ENCODE data around the gene PEX3. TPM values are rescaled to one million over a fixed set of nuclear protein-coding genes. Genes with fewer than 3 reads are reported as not detected.
A peak's percentile ranks its signal among the peaks of the same experiment; 100 is the strongest.
"Not testable (repeated sequence)": the region's sequence is repeated elsewhere in the genome, so short reads cannot be mapped to it uniquely, and the experiment has no call there.

The PEX3 gene
- total RNA-seq, 1 experiment from 2014 or later: 38.1 TPM

- not testable (repeated sequence) for DNase-seq (ENCODE audit: low read depth)
Measured at GRCh38 chr6:143447865-143448264, 2.7 kb upstream of the PEX3 start.

- no peak for DNase-seq (ENCODE audit: low read depth)
Measured at GRCh38 chr6:143449082-143449713, 1.4 kb upstream of the PEX3 start.

- DNase-seq (ENCODE audit: low read depth): peak; percentile 69
Measured at GRCh38 chr6:143449714-143450452, 722 bp upstream of the PEX3 start.

GRCh38 chr6:143451531-143451930 lies 926 bp downstream of the PEX3 start:
- DNase-seq (ENCODE audit: low read depth): peak; percentile 17

- DNase-seq (ENCODE audit: low read depth): peak; percentile 31
Measured at GRCh38 chr6:143457563-143458359, 7.2 kb downstream of the PEX3 start.

- DNase-seq (ENCODE audit: low read depth): no peak
Measured at GRCh38 chr6:143465546-143465945, 14.9 kb downstream of the PEX3 start.

GRCh38 chr6:143468026-143468425 lies 17.4 kb downstream of the PEX3 start:
- no peak for DNase-seq (ENCODE audit: low read depth)

GRCh38 chr6:143468823-143469222 lies 18.2 kb downstream of the PEX3 start:
- DNase-seq (ENCODE audit: low read depth): not testable (repeated sequence)

- no peak for DNase-seq (ENCODE audit: low read depth)
Measured at GRCh38 chr6:143471822-143472221, 21.2 kb downstream of the PEX3 start.

GRCh38 chr6:143476545-143476944 lies 25.9 kb downstream of the PEX3 start:
- no peak for DNase-seq (ENCODE audit: low read depth)

GRCh38 chr6:143478479-143479062 lies 28.0 kb downstream of the PEX3 start:
- no peak for DNase-seq (ENCODE audit: low read depth)

- DNase-seq (ENCODE audit: low read depth): no peak
Measured at GRCh38 chr6:143482593-143482992, 32.0 kb downstream of the PEX3 start.

GRCh38 chr6:143485967-143486366 lies 35.4 kb downstream of the PEX3 start:
- no peak for DNase-seq (ENCODE audit: low read depth)

- DNase-seq (ENCODE audit: low read depth): no peak
Measured at GRCh38 chr6:143486752-143487151, 36.1 kb downstream of the PEX3 start.

- DNase-seq (ENCODE audit: low read depth): no peak
Measured at GRCh38 chr6:143490244-143490643, 39.6 kb downstream of the PEX3 start.

- DNase-seq (ENCODE audit: low read depth): peak; percentile 55
Measured at GRCh38 chr6:143490775-143491174, 40.2 kb downstream of the PEX3 start.

GRCh38 chr6:143496974-143497373 lies 46.4 kb downstream of the PEX3 start:
- DNase-seq (ENCODE audit: low read depth): no peak

GRCh38 chr6:143498428-143498827 lies 47.8 kb downstream of the PEX3 start:
- peak; percentile 17 for DNase-seq (ENCODE audit: low read depth)

GRCh38 chr6:143501851-143502250 lies 51.2 kb downstream of the PEX3 start:
- no peak for DNase-seq (ENCODE audit: low read depth)

- no peak for DNase-seq (ENCODE audit: low read depth)
Measured at GRCh38 chr6:143504369-143504768, 53.8 kb downstream of the PEX3 start.

- no peak for DNase-seq (ENCODE audit: low read depth)
Measured at GRCh38 chr6:143505111-143505510, 54.5 kb downstream of the PEX3 start.

- DNase-seq (ENCODE audit: low read depth): no peak
Measured at GRCh38 chr6:143505537-143505936, 54.9 kb downstream of the PEX3 start.
